NCI-H2107 treated with DMSO at 0.1 percent for 48 hours (cell line): ENCODE measurements around the gene NFIB.

Experiments
- DNase-seq: peaks from one replicate; lab custom pipeline; 2025; ENCODE audit not compliant: unreplicated experiment; lab: John Stamatoyannopoulos, UW

The NFIB gene

DNA sequence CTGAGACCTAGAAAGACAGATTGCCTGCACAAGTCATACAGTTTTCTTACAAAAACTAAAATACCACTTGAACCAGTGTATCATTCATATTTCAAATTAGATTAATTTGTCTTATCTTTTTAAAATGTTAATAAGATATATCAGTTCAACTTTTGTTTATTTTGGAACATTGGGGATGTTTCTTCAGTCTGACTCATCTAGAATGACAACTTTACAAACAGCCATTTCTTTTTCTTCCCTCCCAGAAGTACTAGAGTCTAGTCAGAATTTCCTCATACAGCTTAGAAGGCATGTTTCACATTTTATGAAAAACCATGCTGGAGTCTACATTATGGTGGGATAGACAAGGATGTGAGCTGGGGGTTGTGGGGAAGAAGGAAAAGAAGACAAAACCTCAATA, 262.5 kb downstream of the NFIB start:
- no peak for DNase-seq

DNA sequence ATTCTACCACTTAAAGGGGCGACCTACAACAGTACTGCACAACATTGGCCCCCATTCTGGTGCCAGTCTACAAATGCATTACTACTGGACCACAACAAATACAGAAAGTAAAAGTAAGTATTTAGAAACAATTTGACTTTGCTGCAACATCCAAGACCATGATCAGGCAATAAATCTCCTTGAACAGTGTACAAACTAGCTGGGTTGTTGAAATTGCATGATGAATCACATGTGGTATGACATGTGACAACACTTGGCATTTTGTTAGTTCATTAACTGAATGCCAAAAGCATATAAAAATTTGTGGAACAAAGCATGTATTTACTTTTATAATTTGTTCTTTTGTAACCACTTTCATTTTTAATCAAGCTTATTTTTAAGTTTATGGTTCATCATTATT, 270.5 kb downstream of the NFIB start:
- no peak for DNase-seq

DNA sequence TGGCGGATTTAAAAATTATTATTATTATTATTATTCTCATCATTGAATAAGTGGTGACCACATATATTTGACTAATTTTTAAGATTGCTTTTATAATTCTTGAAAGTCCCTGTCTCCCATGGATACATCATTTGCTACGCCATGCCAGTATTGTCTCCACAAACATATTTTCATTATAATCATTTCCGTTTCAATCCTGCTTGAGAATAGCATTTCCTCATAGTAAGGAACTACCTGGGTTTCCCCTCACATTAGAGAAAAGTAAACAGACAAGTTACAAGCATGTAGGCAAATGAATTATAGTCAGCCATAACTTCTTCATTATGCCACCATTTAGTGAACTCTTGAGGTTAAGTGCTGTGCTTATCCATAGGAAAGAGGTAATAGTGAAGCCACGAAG, 276.6 kb downstream of the NFIB start:
- DNase-seq, result no peak

DNA sequence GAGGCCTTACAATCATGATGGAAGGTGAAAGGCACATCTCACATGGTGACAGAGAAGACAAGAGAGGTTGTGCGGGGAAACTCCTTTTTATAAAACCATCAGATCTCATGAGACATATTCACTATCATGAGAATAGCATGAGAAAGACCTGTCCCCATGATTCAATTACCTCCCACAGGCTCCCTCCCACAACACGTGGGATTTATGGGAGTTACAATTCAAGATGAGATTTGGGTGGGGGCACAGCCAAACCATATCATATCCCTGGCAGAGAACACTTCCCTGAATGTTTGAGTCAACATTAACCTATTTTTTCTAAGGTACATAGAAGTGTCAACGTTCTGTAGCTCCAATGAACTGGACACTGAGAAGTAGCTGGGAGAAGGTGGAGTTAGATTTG, 280.9 kb downstream of the NFIB start:
- no peak for DNase-seq
